ENCODE data around the gene ANKRD29. TPM values are rescaled to one million over a fixed set of nuclear protein-coding genes. Genes with fewer than 3 reads are reported as not detected.

The ANKRD29 gene
- total and polyA plus RNA-seq, 2 experiments from 2014 or later, result 6.6 to 36.6 TPM

- no peaks in the 10 kb centered on the region for H3F3A ChIP-seq (replicated peaks; ENCODE audit: low read depth)
- no peaks in the 10 kb centered on the region for H3K4me1 Mint-ChIP-seq
- no peak overlapping the region for H3K27ac Mint-ChIP-seq
- no peaks in the 10 kb centered on the region for H3K27me3 ChIP-seq (ENCODE audit: insufficient read depth)
- H4K20me1 ChIP-seq (replicated peaks; ENCODE audit: insufficient read depth), result no peaks in the 10 kb centered on the region
- no peak overlapping the region; the same call in 1 of the 2 replicates for H2AFZ ChIP-seq
- H3K4me2 ChIP-seq, result no peak overlapping the region
- ATAC-seq, result peak; percentile 79
- no peaks in the 10 kb centered on the region for H3K36me3 ChIP-seq (ENCODE audit: insufficient read depth)
- no peak overlapping the region for H3K4me3 ChIP-seq
- no peak overlapping the region for H3K27ac ChIP-seq (ENCODE audit: low read depth)
- H3K36me3 Mint-ChIP-seq (ENCODE audit: low read depth), result no peaks in the 10 kb centered on the region; the same call in 2 of the 3 replicates
- peaks cover 2% of the 10 kb centered on the region for H3K27me3 Mint-ChIP-seq (ENCODE audit: insufficient read depth, low read depth, poor library complexity)
- H3K9me3 Mint-ChIP-seq, result peaks cover 7% of the 10 kb centered on the region; the same call in 1 of the 3 replicates
- TF ChIP-seq CTCF (conservative IDR thresholded peaks at IDR 0.05; ENCODE audit: low read depth in 2 of 2) (peak; percentile 66 to 80), ZNF331 (CRISPR knock-in tag; IDR thresholded peaks at IDR 0.05; ENCODE audit: low read depth) (no peak), STAT1 (IDR thresholded peaks at IDR 0.05; ENCODE audit: unreplicated experiment) (no peak), EZH2 (IDR thresholded peaks at IDR 0.05; ENCODE audit: low read depth, unreplicated experiment) (no peak)
- TF ChIP-seq, protein P1, sequence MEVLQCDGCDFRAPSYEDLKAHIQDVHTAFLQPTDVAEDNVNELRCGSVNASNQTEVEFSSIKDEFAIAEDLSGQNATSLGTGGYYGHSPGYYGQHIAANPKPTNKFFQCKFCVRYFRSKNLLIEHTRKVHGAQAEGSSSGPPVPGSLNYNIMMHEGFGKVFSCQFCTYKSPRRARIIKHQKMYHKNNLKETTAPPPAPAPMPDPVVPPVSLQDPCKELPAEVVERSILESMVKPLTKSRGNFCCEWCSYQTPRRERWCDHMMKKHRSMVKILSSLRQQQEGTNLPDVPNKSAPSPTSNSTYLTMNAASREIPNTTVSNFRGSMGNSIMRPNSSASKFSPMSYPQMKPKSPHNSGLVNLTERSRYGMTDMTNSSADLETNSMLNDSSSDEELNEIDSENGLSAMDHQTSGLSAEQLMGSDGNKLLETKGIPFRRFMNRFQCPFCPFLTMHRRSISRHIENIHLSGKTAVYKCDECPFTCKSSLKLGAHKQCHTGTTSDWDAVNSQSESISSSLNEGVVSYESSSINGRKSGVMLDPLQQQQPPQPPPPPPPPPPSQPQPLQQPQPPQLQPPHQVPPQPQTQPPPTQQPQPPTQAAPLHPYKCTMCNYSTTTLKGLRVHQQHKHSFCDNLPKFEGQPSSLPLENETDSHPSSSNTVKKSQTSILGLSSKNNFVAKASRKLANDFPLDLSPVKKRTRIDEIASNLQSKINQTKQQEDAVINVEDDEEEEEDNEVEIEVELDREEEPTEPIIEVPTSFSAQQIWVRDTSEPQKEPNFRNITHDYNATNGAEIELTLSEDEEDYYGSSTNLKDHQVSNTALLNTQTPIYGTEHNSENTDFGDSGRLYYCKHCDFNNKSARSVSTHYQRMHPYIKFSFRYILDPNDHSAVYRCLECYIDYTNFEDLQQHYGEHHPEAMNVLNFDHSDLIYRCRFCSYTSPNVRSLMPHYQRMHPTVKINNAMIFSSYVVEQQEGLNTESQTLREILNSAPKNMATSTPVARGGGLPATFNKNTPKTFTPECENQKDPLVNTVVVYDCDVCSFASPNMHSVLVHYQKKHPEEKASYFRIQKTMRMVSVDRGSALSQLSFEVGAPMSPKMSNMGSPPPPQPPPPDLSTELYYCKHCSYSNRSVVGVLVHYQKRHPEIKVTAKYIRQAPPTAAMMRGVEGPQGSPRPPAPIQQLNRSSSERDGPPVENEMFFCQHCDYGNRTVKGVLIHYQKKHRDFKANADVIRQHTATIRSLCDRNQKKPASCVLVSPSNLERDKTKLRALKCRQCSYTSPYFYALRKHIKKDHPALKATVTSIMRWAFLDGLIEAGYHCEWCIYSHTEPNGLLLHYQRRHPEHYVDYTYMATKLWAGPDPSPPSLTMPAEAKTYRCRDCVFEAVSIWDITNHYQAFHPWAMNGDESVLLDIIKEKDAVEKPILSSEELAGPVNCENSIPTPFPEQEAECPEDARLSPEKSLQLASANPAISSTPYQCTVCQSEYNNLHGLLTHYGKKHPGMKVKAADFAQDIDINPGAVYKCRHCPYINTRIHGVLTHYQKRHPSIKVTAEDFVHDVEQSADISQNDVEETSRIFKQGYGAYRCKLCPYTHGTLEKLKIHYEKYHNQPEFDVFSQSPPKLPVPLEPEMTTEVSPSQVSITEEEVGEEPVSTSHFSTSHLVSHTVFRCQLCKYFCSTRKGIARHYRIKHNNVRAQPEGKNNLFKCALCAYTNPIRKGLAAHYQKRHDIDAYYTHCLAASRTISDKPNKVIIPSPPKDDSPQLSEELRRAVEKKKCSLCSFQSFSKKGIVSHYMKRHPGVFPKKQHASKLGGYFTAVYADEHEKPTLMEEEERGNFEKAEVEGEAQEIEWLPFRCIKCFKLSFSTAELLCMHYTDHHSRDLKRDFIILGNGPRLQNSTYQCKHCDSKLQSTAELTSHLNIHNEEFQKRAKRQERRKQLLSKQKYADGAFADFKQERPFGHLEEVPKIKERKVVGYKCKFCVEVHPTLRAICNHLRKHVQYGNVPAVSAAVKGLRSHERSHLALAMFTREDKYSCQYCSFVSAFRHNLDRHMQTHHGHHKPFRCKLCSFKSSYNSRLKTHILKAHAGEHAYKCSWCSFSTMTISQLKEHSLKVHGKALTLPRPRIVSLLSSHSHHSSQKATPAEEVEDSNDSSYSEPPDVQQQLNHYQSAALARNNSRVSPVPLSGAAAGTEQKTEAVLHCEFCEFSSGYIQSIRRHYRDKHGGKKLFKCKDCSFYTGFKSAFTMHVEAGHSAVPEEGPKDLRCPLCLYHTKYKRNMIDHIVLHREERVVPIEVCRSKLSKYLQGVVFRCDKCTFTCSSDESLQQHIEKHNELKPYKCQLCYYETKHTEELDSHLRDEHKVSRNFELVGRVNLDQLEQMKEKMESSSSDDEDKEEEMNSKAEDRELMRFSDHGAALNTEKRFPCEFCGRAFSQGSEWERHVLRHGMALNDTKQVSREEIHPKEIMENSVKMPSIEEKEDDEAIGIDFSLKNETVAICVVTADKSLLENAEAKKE (CRISPR knock-in tag; IDR thresholded peaks at IDR 0.05), result no peak
- TF ChIP-seq, protein P2, sequence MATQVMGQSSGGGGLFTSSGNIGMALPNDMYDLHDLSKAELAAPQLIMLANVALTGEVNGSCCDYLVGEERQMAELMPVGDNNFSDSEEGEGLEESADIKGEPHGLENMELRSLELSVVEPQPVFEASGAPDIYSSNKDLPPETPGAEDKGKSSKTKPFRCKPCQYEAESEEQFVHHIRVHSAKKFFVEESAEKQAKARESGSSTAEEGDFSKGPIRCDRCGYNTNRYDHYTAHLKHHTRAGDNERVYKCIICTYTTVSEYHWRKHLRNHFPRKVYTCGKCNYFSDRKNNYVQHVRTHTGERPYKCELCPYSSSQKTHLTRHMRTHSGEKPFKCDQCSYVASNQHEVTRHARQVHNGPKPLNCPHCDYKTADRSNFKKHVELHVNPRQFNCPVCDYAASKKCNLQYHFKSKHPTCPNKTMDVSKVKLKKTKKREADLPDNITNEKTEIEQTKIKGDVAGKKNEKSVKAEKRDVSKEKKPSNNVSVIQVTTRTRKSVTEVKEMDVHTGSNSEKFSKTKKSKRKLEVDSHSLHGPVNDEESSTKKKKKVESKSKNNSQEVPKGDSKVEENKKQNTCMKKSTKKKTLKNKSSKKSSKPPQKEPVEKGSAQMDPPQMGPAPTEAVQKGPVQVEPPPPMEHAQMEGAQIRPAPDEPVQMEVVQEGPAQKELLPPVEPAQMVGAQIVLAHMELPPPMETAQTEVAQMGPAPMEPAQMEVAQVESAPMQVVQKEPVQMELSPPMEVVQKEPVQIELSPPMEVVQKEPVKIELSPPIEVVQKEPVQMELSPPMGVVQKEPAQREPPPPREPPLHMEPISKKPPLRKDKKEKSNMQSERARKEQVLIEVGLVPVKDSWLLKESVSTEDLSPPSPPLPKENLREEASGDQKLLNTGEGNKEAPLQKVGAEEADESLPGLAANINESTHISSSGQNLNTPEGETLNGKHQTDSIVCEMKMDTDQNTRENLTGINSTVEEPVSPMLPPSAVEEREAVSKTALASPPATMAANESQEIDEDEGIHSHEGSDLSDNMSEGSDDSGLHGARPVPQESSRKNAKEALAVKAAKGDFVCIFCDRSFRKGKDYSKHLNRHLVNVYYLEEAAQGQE (IDR thresholded peaks at IDR 0.05; ENCODE audit: unreplicated experiment), result no peak
- no peaks in the 10 kb centered on the region for H3K4me1 ChIP-seq (ENCODE audit: insufficient read depth)
- no peak overlapping the region for H3K4me3 Mint-ChIP-seq
- DNase-seq (ENCODE audit: low spot score), result peak; percentile 63
- no peaks in the 10 kb centered on the region; the same call in 1 of the 2 replicates for H3K9me2 ChIP-seq (ENCODE audit: insufficient read depth)
- no peaks in the 10 kb centered on the region for H3K79me2 ChIP-seq (replicated peaks; ENCODE audit: insufficient read depth)
Observed at GRCh38 chr18:23703057-23703986, 40.6 kb upstream of the ANKRD29 start.
